ENCODE data around the gene VAC14.
"Not testable (repeated sequence)": the region's sequence is repeated elsewhere in the genome, so short reads cannot be mapped to it uniquely, and the experiment has no call there.

VAC14 gene

DNA sequence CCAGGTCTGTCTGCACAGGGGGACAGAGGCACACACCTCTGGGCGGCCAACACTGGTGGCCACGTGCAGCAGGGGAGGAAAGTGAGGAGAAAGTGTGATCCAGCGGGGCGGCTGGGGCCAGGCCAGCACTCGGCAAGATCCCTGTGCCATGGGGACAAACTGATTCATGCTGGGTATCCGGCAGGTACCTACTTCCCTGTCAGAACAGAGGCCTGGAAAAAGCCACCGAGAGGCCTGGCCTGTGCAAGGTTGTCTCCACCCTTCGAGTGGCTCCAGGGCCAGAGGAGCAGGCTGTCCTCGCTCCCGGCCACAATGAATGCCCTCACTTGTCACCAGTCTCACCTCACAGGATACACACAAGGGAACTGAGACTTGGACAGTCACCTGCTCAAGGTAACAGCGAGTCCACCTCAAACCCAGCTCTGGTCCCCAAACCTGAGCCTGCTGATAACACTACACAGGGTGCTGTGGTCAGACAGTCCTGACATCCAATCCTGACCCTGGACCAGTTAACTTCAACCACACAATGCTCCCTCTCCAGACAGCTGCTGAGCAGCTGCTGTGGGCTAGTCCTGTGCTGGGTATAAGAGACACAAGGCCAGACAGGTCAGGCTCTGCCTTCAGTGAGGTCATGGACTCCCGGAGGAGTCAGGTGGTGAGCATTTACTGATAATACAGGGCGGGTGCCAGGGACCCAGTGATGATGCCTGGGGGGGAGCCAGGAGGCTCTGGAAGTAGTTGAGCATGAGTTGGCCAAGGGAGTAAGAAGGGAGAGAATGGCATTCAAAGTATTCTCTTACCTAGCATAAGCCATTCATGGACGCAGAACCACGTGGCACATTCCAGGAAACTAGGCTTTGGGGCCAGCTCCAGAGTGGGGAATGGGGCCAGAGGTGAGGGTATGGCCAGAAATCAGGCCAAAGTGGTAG is 53.0 kb downstream of the VAC14 start:
- intact Hi-C loops (cut with DNase I), result no loop called here
- peak in 1 of 10 donors; percentile 7 for DNase-seq

DNA sequence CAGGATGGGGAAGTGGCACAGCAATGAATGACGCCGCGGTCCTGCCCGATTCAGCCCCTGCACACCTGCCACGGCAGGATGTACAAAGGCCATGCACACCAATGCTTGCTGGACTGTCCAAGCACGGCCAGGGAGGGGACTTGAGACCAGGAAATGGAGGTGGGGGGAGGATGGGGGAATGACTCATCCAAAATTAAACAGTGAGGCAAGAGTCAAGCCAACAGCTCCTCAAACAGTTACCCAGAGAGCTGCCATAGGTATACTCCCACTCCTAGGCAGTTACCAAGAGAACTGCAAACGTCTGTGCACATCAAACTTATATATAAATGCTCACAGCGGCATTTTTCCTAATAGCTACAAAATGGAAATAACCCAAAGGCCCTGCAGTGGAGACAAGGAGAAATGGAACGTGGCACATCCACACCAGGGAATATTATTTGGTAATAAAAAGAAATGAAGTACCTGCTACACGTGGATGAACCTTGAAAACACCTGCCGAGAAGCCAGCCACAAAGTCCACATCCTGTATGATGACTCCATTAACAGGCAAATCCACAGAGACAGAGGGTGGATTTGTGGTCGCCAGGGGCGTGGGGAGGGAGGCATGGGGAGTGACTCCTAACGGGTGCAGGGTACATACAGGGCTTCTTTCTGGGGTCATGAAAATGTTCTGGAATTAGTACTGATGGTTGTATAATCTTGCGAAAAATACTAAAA is 54.1 kb downstream of the VAC14 start:
- DNase-seq, result no peak
- intact Hi-C loops (cut with DNase I), result no loop called here

DNA sequence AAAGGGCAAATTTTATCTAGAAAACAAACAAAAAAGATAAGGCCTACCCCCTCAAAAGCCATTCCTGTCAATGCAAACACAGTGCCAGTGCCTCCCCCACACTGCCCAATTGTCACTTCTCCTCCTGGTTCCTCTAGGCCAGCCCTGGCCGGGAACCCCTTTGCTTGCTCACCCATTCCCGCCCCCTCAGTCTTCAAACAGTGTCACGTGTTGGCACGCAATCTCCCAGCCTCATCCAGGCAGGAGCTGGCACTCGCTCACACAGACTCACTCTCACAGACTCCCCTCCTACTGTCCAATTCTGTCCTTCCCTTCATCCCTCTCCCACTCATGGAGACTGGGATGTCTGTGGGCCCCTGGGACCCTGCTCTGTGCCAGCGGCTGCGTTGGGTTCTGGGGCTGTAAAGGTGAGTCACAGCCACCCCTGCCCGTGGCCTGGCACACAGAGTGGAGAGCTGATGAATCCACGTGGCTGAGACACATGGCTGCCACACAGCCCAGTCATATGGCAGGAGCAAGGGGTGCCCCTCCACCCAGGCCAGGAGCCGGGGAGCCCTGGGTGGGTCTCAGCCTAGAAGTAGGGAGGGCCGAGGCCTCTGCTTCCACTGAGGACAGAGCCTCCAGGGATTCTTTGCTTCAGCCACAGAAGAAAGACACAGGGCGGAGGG is 54.8 kb downstream of the VAC14 start:
- intact Hi-C loops (cut with DNase I), result no loop called here
- DNase-seq, result peak in 8 of 10 donors; percentile 45 to 93 (median 70)

DNA sequence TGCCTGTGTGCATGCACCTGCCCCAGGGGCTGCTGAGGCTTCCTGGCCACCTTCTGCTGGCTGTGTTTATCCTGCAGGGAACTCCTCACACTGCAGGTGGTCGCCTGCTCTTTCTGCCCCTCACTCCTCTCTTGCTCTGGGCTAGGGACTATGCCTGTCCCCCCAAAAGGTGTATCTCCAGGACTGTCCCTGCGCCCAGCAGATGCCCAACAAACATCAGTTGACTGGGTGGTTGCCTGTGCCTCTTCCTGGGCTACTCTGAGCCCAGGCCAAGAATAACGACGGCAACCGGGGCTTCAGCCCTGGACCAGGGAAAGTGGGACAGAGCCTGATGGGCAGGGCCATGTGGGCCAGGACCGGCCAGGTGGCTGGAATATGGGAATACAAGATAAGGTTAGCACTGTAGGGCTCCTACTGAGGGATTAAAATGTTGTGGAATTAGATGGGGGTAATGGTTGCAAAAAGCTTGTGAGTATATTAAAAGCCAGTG is 55.4 kb downstream of the VAC14 start:
- intact Hi-C loops (cut with DNase I), result no loop called here
- DNase-seq, result no peak

DNA sequence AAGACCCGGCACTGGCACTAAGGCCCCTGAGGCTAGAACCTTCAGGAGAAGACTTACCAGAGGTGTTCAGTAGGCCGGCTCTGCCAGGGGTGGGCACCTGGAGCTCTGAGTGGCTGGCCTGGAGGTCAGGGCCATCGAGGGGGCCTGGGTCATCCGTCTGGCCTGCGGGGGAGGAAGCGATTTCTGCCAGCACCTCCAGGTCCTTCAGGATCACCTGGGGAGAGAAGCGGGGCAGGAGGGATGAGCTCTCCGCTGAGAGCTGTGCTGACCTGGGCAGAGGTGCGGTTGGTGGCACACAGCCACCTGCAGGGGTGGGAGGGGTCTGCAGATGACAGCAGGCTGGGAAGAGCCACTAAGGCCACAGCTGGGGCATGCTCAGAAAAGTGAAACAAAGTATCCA is 56.6 kb downstream of the VAC14 start:
- intact Hi-C loops (cut with DNase I), result no loop called here
- no peak for DNase-seq

DNA sequence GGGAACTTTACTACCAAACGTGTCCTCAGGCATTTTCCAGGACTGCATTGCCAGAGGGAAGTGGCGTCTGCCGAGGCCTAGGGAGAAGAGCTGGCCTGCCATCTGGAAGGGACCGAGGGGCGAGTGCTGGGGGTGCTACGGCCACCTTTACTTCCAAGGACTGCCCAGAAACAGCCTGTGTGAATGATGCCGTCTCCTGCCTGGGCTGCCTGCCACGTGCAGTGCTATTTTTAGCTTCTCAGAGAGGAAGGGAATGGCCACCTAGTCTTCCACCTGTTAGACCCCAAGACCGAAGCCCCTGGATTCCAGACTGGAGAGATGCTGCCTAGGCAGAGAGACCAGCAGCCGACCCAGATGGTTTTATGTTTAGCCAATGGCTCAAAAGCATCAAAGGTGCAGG is 57.2 kb downstream of the VAC14 start:
- intact Hi-C loops (cut with DNase I), result no loop called here

DNA sequence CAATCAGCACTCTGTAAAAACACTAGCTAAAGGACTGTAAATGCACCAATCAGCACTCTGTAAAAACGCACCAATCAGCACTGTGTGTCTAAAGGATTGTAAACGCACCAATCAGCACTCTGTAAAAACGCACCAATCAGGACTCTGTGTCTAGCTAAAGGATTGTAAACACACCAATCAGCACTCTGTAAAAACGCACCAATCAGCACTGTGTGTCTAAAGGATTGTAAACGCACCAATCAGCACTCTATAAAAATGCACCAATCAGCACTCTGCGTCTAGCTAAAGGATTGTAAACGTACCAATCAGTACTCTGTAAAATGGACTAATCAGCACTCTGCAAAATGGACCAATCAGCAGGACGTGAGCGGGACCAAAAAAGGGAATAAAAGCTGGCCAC is 58.0 kb downstream of the VAC14 start:
- DNase-seq; intact Hi-C loops (cut with DNase I): not testable (repeated sequence)

More for the DNA sequence above, 57.2 kb downstream of the VAC14 start:
- DNase-seq, result peak in 1 of 10 donors; percentile 60

DNA sequence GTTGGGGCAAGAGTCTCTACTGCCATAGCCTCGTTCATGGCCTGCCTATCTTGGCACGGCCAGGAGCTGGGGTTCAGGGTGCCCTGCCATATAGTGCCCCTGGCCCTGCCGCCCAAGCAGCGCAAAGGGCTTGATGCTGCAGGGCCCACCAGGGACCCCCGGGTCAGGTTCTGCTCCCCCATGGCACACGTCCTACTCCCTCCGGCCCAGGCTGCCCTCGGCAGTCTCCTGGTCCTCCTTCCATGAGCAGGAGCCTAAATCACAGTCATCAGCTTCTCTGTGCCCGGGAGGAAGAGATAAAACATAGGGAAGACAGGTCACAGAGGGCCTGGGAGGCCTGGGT is 59.2 kb downstream of the VAC14 start:
- intact Hi-C loops (cut with DNase I), result no loop called here

DNA sequence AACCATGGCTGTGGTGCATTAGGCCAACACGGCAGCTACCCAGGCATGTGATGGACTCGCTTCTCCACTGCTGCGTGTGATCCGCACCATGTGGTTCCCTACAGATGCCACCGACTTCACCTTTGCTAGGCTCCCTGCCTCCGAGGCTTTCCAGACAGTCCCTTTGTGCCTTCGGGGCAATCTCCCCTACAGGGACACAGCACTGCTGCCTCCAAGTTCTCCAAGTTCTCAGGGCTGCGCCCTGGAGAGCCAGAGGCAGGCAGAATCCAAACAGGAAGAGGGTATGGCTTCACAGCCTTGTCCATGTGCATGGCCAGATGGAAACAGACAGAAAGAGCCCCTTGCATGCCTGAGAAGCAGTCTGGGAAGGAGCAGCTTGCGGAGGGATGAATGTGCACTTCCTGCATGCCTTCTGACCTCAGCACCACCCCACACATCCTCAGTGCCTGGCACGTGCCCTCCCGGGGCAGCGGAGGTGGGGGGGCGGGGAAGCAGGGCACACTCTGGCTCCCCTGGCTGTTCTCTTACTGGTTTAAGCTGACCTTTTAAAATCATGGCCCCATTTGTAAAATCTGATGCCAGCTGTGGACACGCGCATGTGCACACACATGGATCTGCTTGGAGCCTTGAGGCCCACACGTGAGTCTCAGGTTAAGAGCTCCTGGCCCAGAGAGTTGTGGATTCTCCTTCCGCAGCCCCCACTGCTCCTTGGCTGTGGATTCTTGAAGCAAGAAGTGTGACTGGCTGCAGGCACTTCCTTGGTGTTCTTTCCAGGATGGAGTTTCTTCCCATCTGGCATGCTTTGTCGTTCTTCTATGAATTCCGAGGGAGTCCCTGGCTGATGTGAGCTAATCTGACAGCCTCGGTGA is 59.8 kb downstream of the VAC14 start:
- intact Hi-C loops (cut with DNase I), result no loop called here
- DNase-seq, result peak in 1 of 10 donors; percentile 11

More for the DNA sequence above, 59.2 kb downstream of the VAC14 start:
- DNase-seq, result no peak

DNA sequence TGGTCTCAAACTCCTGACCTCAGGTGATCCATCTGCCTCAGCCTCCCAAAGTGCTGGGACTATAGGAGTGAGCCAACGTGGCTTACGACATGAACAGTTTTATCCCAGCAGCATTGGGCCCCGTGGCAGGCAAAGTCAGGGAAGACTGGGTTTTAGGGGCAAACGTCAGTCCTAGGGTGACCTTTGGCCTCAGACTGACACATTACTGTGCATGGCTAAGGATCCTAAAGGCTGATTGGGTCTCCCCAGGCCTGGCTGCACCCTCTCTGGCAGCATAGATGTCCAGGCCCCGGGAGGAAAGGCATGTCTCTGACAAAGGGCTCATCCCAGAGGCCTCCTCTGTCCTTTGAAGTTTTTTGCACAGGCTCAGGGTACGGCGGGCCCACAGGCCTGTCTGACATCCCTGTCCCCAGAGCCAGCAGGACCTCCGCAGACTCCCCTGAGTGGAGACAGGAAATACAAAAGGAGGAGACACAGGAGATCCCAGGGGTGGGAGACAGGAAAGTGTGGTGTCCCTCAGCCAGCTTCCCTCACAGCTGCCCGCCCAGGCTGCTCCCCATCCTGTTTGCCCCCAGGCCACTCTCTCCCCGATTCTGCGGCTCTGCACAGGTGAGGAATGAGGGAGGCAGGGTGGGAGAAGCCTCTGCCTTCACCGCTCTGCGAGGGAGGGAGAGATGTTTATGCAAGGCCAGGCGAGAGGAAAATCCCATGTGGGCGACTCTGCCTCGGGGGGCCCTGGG is 60.6 kb downstream of the VAC14 start:
- intact Hi-C loops (cut with DNase I), result no loop called here

DNA sequence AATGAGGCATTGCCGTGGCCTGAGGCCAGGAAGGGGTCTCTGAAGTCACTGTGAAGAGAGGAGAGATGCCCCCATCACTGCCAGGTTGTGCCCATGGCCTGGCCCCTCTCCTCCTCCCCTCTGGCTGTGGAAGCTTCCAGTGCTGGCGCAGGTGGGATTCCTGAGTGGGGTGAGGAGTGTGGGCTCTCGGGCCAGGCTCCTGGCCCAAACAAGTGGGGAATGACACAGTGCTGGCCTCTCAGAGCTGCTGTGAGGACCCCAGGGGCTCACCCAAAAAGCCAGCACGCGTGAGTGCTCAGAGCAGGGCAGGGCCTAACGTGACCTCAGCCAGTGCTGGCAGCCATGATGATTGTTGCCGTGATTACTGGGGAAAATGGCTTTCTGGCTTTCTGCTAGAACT is 61.6 kb downstream of the VAC14 start:
- peak in 1 of 10 donors; percentile 15 for DNase-seq
- intact Hi-C loops (cut with DNase I), result no loop called here

More for the DNA sequence above, 60.6 kb downstream of the VAC14 start:
- peak in 1 of 10 donors; percentile 47 for DNase-seq

DNA sequence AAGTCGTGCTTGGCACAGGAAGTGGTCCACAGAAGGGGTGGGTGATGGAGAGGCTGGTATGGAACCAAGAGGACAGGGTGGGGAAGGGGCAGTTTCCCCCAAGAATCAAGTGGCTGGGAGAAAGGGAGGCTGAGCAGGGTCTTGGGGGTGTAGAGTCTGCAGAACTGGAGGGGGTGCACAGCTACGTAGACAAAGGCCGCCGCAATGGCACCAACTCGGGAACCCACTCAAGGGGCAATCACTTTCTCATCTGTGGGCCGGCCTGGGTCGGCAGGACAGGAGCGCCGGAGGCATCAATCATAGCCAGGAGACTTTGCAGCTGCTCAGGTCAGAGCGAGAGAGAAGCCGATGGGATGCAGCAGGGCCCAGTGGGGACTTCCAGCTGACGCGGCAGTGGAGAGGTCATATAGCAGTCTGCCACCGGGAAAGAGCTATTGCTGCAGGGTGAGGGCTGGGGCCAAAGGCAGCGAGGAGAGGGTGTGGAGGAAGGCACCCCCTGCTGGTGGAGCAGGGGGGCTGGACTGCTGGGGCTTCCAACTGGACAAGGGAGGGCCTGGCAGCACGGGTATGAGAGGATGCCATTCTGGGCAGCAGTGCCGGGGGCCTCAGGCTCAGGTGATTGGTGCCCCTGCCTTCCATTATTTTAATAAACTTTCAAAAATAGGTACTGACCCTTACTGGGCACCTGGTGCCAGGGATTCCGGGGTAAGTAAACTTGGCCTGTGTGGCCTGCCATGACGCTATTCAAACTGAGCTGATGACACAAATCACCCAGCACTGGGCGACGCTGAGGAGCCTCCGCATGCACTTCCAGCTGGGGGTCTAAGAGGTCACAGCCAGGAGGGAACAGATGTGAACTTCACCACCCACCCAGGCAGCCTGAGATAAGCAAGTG is 62.6 kb downstream of the VAC14 start:
- intact Hi-C loops (cut with DNase I), result no loop called here
- DNase-seq, result peak in 4 of 10 donors; percentile 42 to 75 (median 56)

DNA sequence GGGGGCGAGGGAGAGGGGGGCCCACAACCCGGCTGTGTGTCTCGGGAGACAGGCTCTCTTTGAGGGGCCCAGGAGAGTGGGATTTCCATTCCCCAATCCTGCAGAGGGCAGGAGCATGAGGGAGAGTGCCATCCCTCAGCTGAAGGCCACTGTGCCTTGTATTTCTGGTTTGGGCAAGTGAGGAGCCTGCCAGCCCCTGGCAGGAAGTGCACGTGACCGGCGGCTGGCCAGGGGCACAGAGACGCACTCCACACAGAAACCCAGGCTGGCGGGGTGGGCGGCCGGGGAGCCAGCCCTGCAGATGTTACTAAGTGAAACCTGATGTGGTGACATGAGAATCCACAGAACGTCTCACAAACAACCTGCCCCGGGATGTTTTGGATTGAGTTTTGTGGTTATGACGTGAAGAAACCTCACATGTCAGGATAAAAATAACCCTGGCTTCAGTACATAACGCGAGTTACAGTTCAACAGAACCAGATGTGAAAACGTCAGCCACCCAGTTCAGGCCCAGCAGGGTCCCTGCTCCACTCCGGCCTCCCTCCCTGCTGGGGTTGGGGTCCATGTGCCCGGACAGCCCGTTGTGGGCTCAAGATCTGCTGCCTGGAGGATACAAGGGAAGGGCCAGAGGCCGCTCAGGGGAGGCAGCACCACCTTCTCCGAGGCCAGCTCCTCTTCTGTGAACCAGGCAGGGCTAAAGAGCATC is 63.4 kb downstream of the VAC14 start:
- peak in 3 of 10 donors; percentile 50 to 92 (median 82) for DNase-seq
- intact Hi-C loops (cut with DNase I), result no loop called here

DNA sequence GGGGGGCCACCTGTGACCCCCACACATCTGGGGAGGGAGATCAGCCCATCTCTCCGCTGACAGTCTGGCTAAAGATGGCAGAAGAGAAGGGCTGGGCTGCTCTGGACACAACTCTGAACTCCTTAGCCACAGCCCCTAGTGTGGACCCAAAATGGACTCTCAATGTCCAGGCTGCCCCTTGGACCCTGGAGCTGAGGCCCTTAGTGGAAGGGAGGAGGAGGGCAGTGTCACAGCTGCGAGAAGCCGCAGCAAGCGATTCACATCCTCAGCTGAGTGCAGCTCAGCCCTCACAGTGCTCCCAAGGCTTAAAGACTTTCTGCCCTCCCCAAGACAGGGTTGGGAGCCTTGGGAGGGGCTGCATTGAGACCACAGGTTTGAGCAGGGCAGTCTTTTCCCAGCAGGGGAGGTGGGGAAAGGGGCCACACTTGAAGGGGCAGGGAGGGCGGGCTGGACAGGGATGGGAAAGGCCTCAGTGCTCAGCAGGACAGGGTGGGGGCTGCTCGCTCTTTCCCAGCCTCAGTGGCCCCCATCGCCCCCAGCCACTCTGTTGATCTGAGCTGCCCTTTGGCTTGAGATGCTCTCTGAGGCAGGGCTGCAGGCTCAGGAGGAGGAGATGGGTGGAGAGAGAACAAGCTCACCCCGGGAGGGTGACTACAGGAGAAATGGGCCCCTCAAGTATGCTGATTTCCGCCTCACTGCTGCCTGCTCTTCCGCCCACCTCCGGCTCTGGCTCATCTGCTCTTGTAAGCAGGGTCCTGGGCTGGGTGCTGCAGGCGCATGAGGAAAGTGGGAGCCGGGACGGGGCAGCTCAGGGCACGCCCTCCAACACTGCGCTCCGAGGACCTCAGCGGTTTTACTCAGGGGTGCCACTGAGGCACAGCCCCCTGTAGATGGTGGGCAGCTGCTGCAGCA is 64.2 kb downstream of the VAC14 start:
- DNase-seq, result peak in 1 of 10 donors; percentile 43
- intact Hi-C loops (cut with DNase I), result no loop called here

DNA sequence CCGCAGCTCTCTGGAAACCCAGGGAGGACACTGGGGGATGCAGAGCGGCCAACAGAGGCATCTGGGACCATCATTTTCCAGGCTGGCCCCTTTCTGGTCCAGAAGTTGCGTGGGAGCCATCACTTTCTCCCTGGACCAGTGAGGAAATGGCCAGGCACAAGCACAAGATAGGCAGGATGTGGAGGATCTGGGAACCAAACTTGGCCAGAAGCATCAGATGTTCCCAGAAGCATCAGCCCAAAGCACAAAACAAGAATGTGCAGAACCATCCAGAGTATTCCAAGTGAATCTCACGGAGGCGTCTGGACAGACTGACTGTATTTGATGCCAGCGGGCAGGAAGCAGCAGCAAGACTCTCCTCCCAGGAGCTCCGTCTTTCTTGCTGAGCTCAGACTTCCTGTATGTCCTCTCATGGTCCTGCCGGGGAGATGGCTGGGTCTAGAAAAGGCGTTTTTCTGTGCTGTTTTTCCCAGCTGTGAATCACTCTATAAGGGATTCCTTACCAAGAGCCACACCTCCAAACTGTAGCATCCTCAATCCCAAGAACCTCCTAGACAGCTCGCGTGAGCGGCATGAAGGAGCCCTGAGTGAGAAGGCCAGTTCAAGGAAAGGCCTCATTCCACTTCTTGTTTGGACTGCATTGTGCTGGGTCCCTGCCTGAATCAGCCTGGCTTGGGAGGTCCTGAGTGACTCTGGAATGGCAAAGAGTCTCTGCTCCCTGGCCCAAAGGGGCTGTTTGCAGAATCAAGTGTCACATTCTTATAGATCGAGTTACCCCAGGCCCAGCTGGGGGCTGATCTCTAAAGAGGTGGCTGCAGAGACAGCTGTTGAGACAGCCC is 65.6 kb downstream of the VAC14 start:
- DNase-seq, result peak in 1 of 10 donors; percentile 62
- intact Hi-C loops (cut with DNase I), result no loop called here

Measured in posterior cingulate gyrus (tissue), 11 donors.